T-helper 2 cell treated with Interferon-gamma antibody and Interleukin-4, amounts not matched to agents 5 μg/mL and 100 μg/mL, for 36 hours (primary cell): ENCODE measurements around the gene CSE1L.
A peak's percentile ranks its signal among the peaks of the same experiment; 100 is the strongest.
"Not testable (repeated sequence)": the region's sequence is repeated elsewhere in the genome, so short reads cannot be mapped to it uniquely, and the experiment has no call there.

Source experiments
- DNase-seq: peaks from one replicate; pipeline ENCODE4 v3.0.0; 2021; ENCODE audit warnings: low spot score
- H3K27ac Mint-ChIP-seq: one replicate; pipeline ENCODE4 v1.8.0; 2021; ENCODE audit warnings: mild to moderate bottlenecking, mixed read lengths
- H3K27me3 Mint-ChIP-seq: one replicate; pipeline ENCODE4 v1.8.0; 2021; ENCODE audit warnings: low read depth, mixed read lengths
- H3K36me3 Mint-ChIP-seq: one replicate; pipeline ENCODE4 v1.8.0; 2021; ENCODE audit warnings: low read depth, mixed read lengths
- H3K4me1 Mint-ChIP-seq: one replicate; pipeline ENCODE4 v1.8.0; 2021; ENCODE audit warnings: low read depth, mixed read lengths
- H3K4me3 Mint-ChIP-seq: one replicate; pipeline ENCODE4 v1.8.0; 2022; ENCODE audit warnings: mild to moderate bottlenecking, moderate library complexity, mixed read lengths
- H3K9me3 Mint-ChIP-seq: one replicate; pipeline ENCODE4 v1.8.0; 2021; ENCODE audit warnings: mixed read lengths

The CSE1L gene

GRCh38 chr20:49122920-49123319 is 76.8 kb downstream of the CSE1L start:
- no peaks in the 10 kb centered on the region for H3K9me3 Mint-ChIP-seq
- H3K27me3 Mint-ChIP-seq: no peaks in the 10 kb centered on the region
- no peaks in the 10 kb centered on the region for H3K4me1 Mint-ChIP-seq
- no peak overlapping the region for H3K27ac Mint-ChIP-seq
- H3K4me3 Mint-ChIP-seq: no peak overlapping the region
- H3K36me3 Mint-ChIP-seq: peaks cover 66% of the 10 kb centered on the region
- DNase-seq: no peak

GRCh38 chr20:49123982-49124381 is 77.9 kb downstream of the CSE1L start:
- Mint-ChIP-seq H3K4me3 (no peak overlapping the region), H3K27me3 (no peaks in the 10 kb centered on the region), H3K36me3 (peaks cover 61% of the 10 kb centered on the region), H3K9me3 (no peaks in the 10 kb centered on the region), H3K4me1 (no peaks in the 10 kb centered on the region), H3K27ac (no peak overlapping the region)
- DNase-seq: no peak

- H3K4me3 Mint-ChIP-seq: no peak overlapping the region
- H3K27me3 Mint-ChIP-seq: no peaks in the 10 kb centered on the region
- no peak for DNase-seq
- H3K27ac Mint-ChIP-seq: no peak overlapping the region
- H3K4me1 Mint-ChIP-seq: peaks cover 1% of the 10 kb centered on the region
- H3K36me3 Mint-ChIP-seq: peaks cover 34% of the 10 kb centered on the region
- no peaks in the 10 kb centered on the region for H3K9me3 Mint-ChIP-seq
Observed at GRCh38 chr20:49132995-49133478, 86.9 kb downstream of the CSE1L start.

DNA sequence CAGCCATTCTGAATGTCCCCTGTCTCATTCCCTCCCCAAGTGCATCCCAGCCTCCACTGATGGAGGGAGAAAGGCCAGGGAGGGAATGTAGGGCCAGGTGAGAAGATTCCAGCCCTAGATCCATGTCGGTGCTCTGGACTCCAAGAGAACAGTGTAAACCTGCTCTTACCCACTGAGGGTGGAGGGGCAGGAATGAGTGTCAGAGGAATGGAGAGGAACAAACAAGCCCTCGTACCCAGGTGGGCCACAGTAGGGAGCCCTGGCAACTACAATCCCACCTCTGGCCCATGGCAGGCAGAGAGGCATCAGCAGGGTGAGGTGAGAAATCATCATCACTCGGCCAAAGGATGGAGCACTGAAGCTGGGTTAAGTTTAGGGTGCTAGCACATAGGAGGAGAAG is 87.5 kb downstream of the CSE1L start:
- no peak overlapping the region for H3K4me3 Mint-ChIP-seq
- DNase-seq: no peak
- H3K27ac Mint-ChIP-seq: no peak overlapping the region
- peaks cover 34% of the 10 kb centered on the region for H3K36me3 Mint-ChIP-seq
- H3K9me3 Mint-ChIP-seq: no peaks in the 10 kb centered on the region
- no peaks in the 10 kb centered on the region for H3K27me3 Mint-ChIP-seq
- H3K4me1 Mint-ChIP-seq: peaks cover 1% of the 10 kb centered on the region

GRCh38 chr20:49134797-49135196 is 88.7 kb downstream of the CSE1L start:
- H3K36me3 Mint-ChIP-seq: peaks cover 37% of the 10 kb centered on the region
- not testable (repeated sequence) for DNase-seq, H3K27me3 Mint-ChIP-seq, H3K4me1 Mint-ChIP-seq, H3K9me3 Mint-ChIP-seq, H3K27ac Mint-ChIP-seq, H3K4me3 Mint-ChIP-seq

DNA sequence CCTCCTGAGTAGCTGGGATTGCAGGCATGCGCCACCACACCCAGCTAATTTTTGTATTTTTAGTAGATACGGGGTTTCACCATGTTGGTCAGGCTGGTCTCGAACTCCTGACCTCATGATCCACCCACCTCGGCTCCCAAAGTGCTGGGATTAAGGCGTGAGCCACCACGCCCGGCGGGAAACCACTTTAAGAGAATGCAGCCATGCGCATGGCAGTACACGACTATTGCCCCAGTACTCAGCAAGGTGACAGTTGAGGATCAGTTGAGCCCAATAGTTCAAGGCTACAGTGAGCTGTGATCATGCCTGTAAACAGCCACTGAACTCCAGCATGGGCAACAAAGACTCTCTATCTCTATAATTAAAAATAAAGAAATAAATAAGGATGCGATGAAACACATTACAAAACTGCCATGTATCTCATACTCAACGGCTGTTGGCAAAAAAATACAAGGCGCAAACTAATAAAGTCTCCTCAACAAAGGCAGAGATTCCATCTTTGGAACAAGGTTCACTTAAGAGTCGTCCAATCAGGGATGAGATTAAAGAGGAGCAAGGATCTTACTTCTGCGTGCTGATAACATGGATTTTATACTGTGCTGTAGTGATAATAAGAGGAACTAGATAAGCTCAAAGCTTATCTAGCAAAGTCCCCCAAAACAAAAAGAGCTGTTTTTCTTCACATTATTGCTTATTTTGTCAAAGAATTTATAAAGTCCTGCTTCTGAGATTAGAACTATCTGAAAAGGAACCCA is 90.9 kb downstream of the CSE1L start:
- H3K27me3 Mint-ChIP-seq: no peaks in the 10 kb centered on the region
- H3K36me3 Mint-ChIP-seq: peaks cover 28% of the 10 kb centered on the region
- H3K4me1 Mint-ChIP-seq: peaks cover 3% of the 10 kb centered on the region
- H3K4me3 Mint-ChIP-seq: no peak overlapping the region
- no peak for DNase-seq
- no peak overlapping the region for H3K27ac Mint-ChIP-seq
- H3K9me3 Mint-ChIP-seq: no peaks in the 10 kb centered on the region

DNA sequence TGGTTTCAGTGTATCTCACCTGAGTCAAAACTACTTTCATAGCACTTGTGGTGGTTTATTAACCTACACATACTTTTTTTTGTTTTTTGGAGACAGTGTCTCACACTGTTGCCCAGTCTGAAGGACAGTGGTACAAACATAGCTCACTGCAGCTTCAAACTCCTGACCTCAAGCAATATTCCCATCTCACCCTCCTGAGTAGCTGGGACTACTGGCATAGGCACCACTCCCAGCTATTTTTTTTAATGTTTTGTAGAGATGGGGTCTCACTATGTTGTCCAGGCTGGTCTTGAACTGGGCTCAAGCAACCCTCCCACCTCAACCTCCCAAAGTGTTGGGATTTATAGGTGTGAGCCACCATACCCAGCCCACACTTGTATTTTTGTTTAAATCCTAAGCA is 92.3 kb downstream of the CSE1L start:
- no peaks in the 10 kb centered on the region for H3K27me3 Mint-ChIP-seq
- H3K4me1 Mint-ChIP-seq: peaks cover 3% of the 10 kb centered on the region
- H3K36me3 Mint-ChIP-seq: peaks cover 31% of the 10 kb centered on the region
- no peak for DNase-seq
- H3K4me3 Mint-ChIP-seq: no peak overlapping the region
- H3K9me3 Mint-ChIP-seq: no peaks in the 10 kb centered on the region
- H3K27ac Mint-ChIP-seq: peak overlapping the region; percentile 26

DNA sequence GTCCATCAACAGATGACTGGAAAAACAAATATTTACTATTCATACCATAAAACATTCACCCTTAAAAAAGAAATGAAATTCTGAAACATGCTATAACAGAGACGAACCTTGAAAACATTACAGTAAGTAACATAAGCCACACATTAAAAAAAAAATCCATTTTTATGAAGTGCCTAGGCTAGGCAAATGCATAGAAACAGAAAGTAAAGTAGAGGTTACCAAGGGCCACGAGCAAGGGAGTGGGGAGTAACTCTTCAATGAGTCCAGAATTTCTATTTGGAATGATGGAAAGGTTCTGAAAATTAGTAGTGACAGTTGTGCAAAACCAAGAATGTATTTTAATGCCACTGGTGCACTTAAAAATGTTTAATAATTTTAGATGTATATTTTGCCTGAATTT is 94.3 kb downstream of the CSE1L start:
- H3K27me3 Mint-ChIP-seq: no peaks in the 10 kb centered on the region
- no peak overlapping the region for H3K4me3 Mint-ChIP-seq
- DNase-seq: no peak
- H3K36me3 Mint-ChIP-seq: peaks cover 31% of the 10 kb centered on the region
- H3K9me3 Mint-ChIP-seq: no peaks in the 10 kb centered on the region
- H3K27ac Mint-ChIP-seq: peak overlapping the region; percentile 31
- peaks cover 12% of the 10 kb centered on the region for H3K4me1 Mint-ChIP-seq

GRCh38 chr20:49140834-49141233 is 94.7 kb downstream of the CSE1L start:
- no peak overlapping the region for H3K27ac Mint-ChIP-seq
- H3K4me1 Mint-ChIP-seq: peaks cover 12% of the 10 kb centered on the region
- no peak for DNase-seq
- no peak overlapping the region for H3K4me3 Mint-ChIP-seq
- no peaks in the 10 kb centered on the region for H3K9me3 Mint-ChIP-seq
- H3K27me3 Mint-ChIP-seq: no peaks in the 10 kb centered on the region
- peaks cover 30% of the 10 kb centered on the region for H3K36me3 Mint-ChIP-seq
